ENCODE data around the gene RMI2.

Gene RMI2

GRCh38 chr16:11389631-11390565 is 44.6 kb downstream of the RMI2 start:
- ATAC-seq = no peak
- TF ChIP-seq CSRNP3 (CRISPR knock-in tag; IDR thresholded peaks at IDR 0.05) = no peak
- TF ChIP-seq ZC3H10 (CRISPR knock-in tag; IDR thresholded peaks at IDR 0.05) = no peak
- TF ChIP-seq ZFP30 (CRISPR knock-in tag; IDR thresholded peaks at IDR 0.05) = no peak
- TF ChIP-seq ZFP3 (CRISPR knock-in tag; IDR thresholded peaks at IDR 0.05) = no peak
- TF ChIP-seq ESRRG (CRISPR knock-in tag; IDR thresholded peaks at IDR 0.05) = no peak
- no peak for TF ChIP-seq RARB (CRISPR knock-in tag; IDR thresholded peaks at IDR 0.05)
- no peak for TF ChIP-seq OSR1 (CRISPR knock-in tag; IDR thresholded peaks at IDR 0.05)
- no peak for TF ChIP-seq BACH2 (CRISPR knock-in tag; IDR thresholded peaks at IDR 0.05; ENCODE audit: borderline replicate concordance)

- TF ChIP-seq BACH2 (CRISPR knock-in tag; IDR thresholded peaks at IDR 0.05; ENCODE audit: borderline replicate concordance) = no peak
- TF ChIP-seq CSDC2 (CRISPR knock-in tag; IDR thresholded peaks at IDR 0.05) = no peak
- TF ChIP-seq TOX (CRISPR knock-in tag; IDR thresholded peaks at IDR 0.05; ENCODE audit: borderline replicate concordance) = no peak
- TF ChIP-seq ZNF565 (CRISPR knock-in tag; conservative IDR thresholded peaks at IDR 0.05; ENCODE audit: low read depth) = no peak
- TF ChIP-seq OSR1 (CRISPR knock-in tag; IDR thresholded peaks at IDR 0.05) = no peak
- TF ChIP-seq ZC3H10 (CRISPR knock-in tag; IDR thresholded peaks at IDR 0.05) = no peak
- TF ChIP-seq PATZ1 (CRISPR knock-in tag; IDR thresholded peaks at IDR 0.05; ENCODE audit: borderline replicate concordance) = no peak
- no peak for TF ChIP-seq TCF4 (CRISPR knock-in tag; IDR thresholded peaks at IDR 0.05; ENCODE audit: borderline replicate concordance)
- no peak for ATAC-seq
These were observed 45.6 kb downstream of the RMI2 start for GRCh38 chr16:11390573-11391495.

GRCh38 chr16:11391576-11391975 is 46.3 kb downstream of the RMI2 start:
- no peak for ATAC-seq
- no peak for TF ChIP-seq CSDC2 (CRISPR knock-in tag; IDR thresholded peaks at IDR 0.05)
- no peak for TF ChIP-seq ESRRG (CRISPR knock-in tag; IDR thresholded peaks at IDR 0.05)
- TF ChIP-seq ZNF8 (CRISPR knock-in tag; IDR thresholded peaks at IDR 0.05) = no peak
- TF ChIP-seq OSR1 (CRISPR knock-in tag; IDR thresholded peaks at IDR 0.05) = no peak
- TF ChIP-seq CREB5 (CRISPR knock-in tag; IDR thresholded peaks at IDR 0.05; ENCODE audit: low read depth) = no peak

- ATAC-seq = no peak
- TF ChIP-seq ESRRG (CRISPR knock-in tag; IDR thresholded peaks at IDR 0.05) (no peak), CSDC2 (CRISPR knock-in tag; IDR thresholded peaks at IDR 0.05) (no peak), GLIS3 (CRISPR knock-in tag; IDR thresholded peaks at IDR 0.05) (no peak), ZNF70 (CRISPR knock-in tag; IDR thresholded peaks at IDR 0.05) (no peak), ZNF8 (CRISPR knock-in tag; IDR thresholded peaks at IDR 0.05) (no peak), TCF4 (CRISPR knock-in tag; IDR thresholded peaks at IDR 0.05; ENCODE audit: borderline replicate concordance) (no peak), POU6F1 (CRISPR knock-in tag; IDR thresholded peaks at IDR 0.05; ENCODE audit: borderline replicate concordance, low read depth) (no peak), SNAI2 (CRISPR knock-in tag; IDR thresholded peaks at IDR 0.05) (no peak), PPARA (CRISPR knock-in tag; IDR thresholded peaks at IDR 0.05; ENCODE audit: borderline replicate concordance) (no peak)
These were observed 46.9 kb downstream of the RMI2 start for GRCh38 chr16:11392041-11392581.

Data from SK-N-SH treated with all-trans-retinoic acid at 6 μM for 48 hours (cell line).